OCI-LY1 (cell line): ENCODE results near the gene RBM38.

Experiments used
- H2AFZ ChIP-seq: fragments of 200-600 bp; sonication (generic), shearing (Covaris generic); 2 replicates; pipeline ENCODE4 v1.6.0; 2014; ENCODE audit warnings: antibody characterized with exemption, mild to moderate bottlenecking, low read length
- H3F3A ChIP-seq: fragments of 200-600 bp; sonication (generic), shearing (Covaris generic); 2 replicates; pipeline ENCODE4 v1.6.0; 2014; ENCODE audit warnings: mild to moderate bottlenecking, antibody characterized with exemption, low read length, moderate library complexity; ENCODE audit not compliant: insufficient read depth
- H3K27ac ChIP-seq: fragments of 200-600 bp; sonication (generic); 2 replicates; pipeline ENCODE4 v1.5.1; 2014; ENCODE audit warnings: low read length, mixed run types, mild to moderate bottlenecking, low read depth; ENCODE audit not compliant: poor library complexity, severe bottlenecking
- H3K27me3 ChIP-seq: fragments of 200-600 bp; sonication (generic); 2 replicates; pipeline ENCODE4 v1.6.0; 2014; ENCODE audit warnings: antibody characterized with exemption, mild to moderate bottlenecking, low read length, moderate library complexity; ENCODE audit not compliant: insufficient read depth
- H3K36me3 ChIP-seq: fragments of 200-600 bp; sonication (generic); 2 replicates; pipeline ENCODE4 v1.6.1; 2014; ENCODE audit warnings: mild to moderate bottlenecking, antibody characterized with exemption, low read length, moderate library complexity, mixed read lengths; ENCODE audit not compliant: insufficient read depth
- H3K4me1 ChIP-seq: fragments of 200-600 bp; sonication (generic); 2 replicates; pipeline ENCODE4 v1.5.1; 2014; ENCODE audit warnings: mild to moderate bottlenecking, low read length, moderate library complexity; ENCODE audit not compliant: insufficient read depth, severe bottlenecking
- H3K4me2 ChIP-seq: fragments of 200-600 bp; sonication (generic), shearing (Covaris generic); 2 replicates; pipeline ENCODE4 v1.6.1; 2014; ENCODE audit warnings: low read length
- H3K4me3 ChIP-seq: fragments of 200-600 bp; sonication (generic); 2 replicates; pipeline ENCODE4 v1.5.1; 2014; ENCODE audit warnings: low read length, low read depth, mild to moderate bottlenecking, mixed read lengths; ENCODE audit not compliant: poor library complexity, severe bottlenecking
- H3K79me2 ChIP-seq: fragments of 200-600 bp; shearing (Covaris generic); 2 replicates; pipeline ENCODE4 v1.6.1; 2016; ENCODE audit warnings: mixed run types, low read length, mixed read lengths; ENCODE audit not compliant: insufficient read depth
- H3K9ac ChIP-seq: fragments of 200-600 bp; sonication (generic), shearing (Covaris generic); 2 replicates; pipeline ENCODE4 v1.6.1; 2014; ENCODE audit warnings: mild to moderate bottlenecking, low read length, mixed read lengths
- H3K9me2 ChIP-seq: fragments of 200-600 bp; sonication (generic), shearing (Covaris generic); 2 replicates; pipeline ENCODE4 v1.6.1; 2014; ENCODE audit warnings: low read depth, mild to moderate bottlenecking, low read length, mixed read lengths
- H3K9me3 ChIP-seq: fragments of 200-600 bp; shearing (Covaris generic); 2 replicates; pipeline ENCODE4 v1.6.1; 2014; ENCODE audit warnings: low read length, mixed read lengths
- H4K20me1 ChIP-seq: fragments of 200-600 bp; sonication (generic), shearing (Covaris generic); 2 replicates; pipeline ENCODE4 v1.6.0; 2016; ENCODE audit warnings: mild to moderate bottlenecking, low read length; ENCODE audit not compliant: insufficient read depth
- CTCF ChIP-seq: fragments of 200-600 bp; sonication (generic), shearing (Covaris generic); IDR thresholded peaks from 2 replicates; pipeline ENCODE4 v1.5.1; 2017; ENCODE audit warnings: mild to moderate bottlenecking, antibody characterized with exemption, low read length, moderate library complexity, mixed read lengths
- EZH2 ChIP-seq: fragments of 200-600 bp; sonication (generic), shearing (Covaris generic); IDR thresholded peaks from 2 replicates; pipeline ENCODE4 v1.8.0; 2017; ENCODE audit warnings: borderline replicate concordance, mixed run types, mild to moderate bottlenecking, antibody characterized with exemption, low read length, moderate library complexity, mixed read lengths

Gene RBM38

GRCh38 chr20:57411406-57412283 is 20.4 kb downstream of the RBM38 start:
- Histone ChIP-seq H3K4me3 (no peak overlapping the region), H3K4me2 (no peak overlapping the region), H3K79me2 (no peaks in the 10 kb centered on the region), H3K27ac (no peak overlapping the region), H3K9me3 (no peaks in the 10 kb centered on the region), H3F3A (no peaks in the 10 kb centered on the region), H3K9ac (no peak overlapping the region), H4K20me1 (no peaks in the 10 kb centered on the region), H2AFZ (no peak overlapping the region), H3K9me2 (no peaks in the 10 kb centered on the region), H3K36me3 (peaks cover 35% of the 10 kb centered on the region), H3K27me3 (no peaks in the 10 kb centered on the region), H3K4me1 (peaks cover 9% of the 10 kb centered on the region)
- TF ChIP-seq EZH2 (no peak), CTCF (no peak)

DNA sequence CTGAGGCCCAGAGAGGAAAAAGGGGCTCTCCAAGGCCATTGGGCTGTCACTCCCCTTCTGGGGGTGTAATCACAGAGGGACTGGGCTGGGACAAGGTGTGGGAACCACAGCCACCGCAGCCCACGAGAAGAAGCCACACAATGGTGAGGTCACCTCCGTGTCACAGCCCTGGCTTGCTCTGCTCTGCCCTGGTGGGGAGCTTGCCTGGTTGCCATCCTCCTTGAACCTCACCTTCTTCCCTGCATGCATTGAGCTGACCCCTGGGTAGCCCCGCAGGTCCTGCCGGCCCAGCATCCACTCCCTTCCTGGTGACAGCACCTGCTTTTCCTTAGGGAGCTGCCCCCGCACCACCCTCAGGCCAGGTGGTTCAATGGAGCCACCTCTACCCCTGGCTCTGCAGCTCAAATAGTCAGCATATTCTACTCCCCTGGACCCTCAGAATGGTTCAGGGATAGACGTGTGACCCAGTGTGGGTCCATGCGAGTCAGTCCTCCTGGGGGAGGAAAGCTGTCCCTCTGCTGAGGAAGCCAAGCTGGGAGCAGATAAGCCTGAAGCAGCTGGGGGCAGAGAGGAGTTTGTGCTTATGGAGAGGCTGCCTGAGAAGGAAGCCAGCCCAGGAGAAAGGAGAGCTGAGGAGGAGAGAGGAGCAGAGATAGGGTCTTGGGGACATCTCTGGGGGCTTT is 21.3 kb downstream of the RBM38 start:
- peaks cover 9% of the 10 kb centered on the region for H3K4me1 ChIP-seq
- no peak for TF ChIP-seq CTCF
- TF ChIP-seq EZH2: no peak
- H3K9me2 ChIP-seq: no peaks in the 10 kb centered on the region
- no peaks in the 10 kb centered on the region for H3K9me3 ChIP-seq
- no peaks in the 10 kb centered on the region for H4K20me1 ChIP-seq
- H3K27me3 ChIP-seq: no peaks in the 10 kb centered on the region
- no peaks in the 10 kb centered on the region for H3F3A ChIP-seq
- peaks cover 27% of the 10 kb centered on the region for H3K36me3 ChIP-seq
- no peak overlapping the region for H2AFZ ChIP-seq
- H3K79me2 ChIP-seq: no peaks in the 10 kb centered on the region
- no peak overlapping the region for H3K9ac ChIP-seq
- no peak overlapping the region for H3K4me2 ChIP-seq
- H3K4me3 ChIP-seq: no peak overlapping the region
- H3K27ac ChIP-seq: no peak overlapping the region

- Histone ChIP-seq H3K36me3 (peaks cover 12% of the 10 kb centered on the region), H3K79me2 (no peaks in the 10 kb centered on the region), H3K9me2 (no peaks in the 10 kb centered on the region), H3K27ac (no peak overlapping the region), H3K9me3 (no peaks in the 10 kb centered on the region), H4K20me1 (no peaks in the 10 kb centered on the region), H2AFZ (no peak overlapping the region), H3K4me3 (no peak overlapping the region), H3K27me3 (no peaks in the 10 kb centered on the region), H3K4me2 (no peak overlapping the region), H3F3A (no peaks in the 10 kb centered on the region), H3K9ac (no peak overlapping the region), H3K4me1 (peaks cover 14% of the 10 kb centered on the region)
- no peak for TF ChIP-seq EZH2
- no peak for TF ChIP-seq CTCF
These were observed 22.8 kb downstream of the RBM38 start for GRCh38 chr20:57413986-57414385.
